CD4-positive, alpha-beta T cell treated with Interleukin-10 for 1 hour (primary cell): Measurements from ENCODE around the gene ASTN2.

ENCODE experiments used
- DNase-seq: peaks from one replicate; pipeline ENCODE4 v3.0.0-alpha.2; 2020

Gene ASTN2

DNA sequence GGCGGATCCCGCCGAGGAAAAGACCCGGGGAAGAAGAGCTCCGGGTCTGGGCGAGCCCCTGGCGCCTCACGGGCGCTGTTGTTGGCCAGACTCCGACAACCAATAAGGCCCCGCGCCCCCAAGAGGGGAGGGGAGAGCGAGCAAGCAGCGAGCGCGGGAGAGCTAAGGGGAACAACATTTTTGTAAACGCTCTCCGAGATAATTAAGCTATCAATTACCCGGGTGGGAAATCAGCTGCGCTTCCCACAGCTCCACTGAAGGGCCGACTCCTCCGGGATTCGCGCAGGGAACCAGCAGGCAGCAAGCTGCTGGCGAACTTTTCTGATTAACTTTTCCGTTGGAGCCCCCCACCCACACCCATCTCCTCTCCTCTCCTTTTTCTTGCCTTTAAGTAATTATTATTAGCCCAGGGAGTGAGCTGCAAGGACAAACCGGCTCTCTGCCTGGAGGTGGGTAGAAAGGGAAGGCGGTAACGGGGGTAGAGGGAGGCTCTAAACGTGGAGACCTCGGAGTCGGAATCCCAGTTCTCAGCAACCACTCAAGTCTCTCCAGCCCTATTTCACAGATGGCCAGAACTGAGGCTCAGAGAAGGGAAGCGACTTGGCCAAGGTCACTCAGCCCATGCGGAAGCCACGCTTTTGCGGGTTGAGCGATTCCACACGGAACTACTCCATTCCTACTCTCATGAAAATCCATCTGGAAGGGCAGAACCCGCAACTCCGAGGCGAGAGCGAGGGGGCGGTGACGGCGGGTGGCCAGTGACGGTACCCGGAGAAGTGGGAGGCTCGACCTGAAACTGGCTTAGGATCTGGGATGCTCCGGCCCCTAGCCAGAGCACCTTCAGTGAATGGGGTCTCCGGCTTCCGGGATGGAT, 1.3 kb downstream of the ASTN2 start:
- DNase-seq, result no peak

DNA sequence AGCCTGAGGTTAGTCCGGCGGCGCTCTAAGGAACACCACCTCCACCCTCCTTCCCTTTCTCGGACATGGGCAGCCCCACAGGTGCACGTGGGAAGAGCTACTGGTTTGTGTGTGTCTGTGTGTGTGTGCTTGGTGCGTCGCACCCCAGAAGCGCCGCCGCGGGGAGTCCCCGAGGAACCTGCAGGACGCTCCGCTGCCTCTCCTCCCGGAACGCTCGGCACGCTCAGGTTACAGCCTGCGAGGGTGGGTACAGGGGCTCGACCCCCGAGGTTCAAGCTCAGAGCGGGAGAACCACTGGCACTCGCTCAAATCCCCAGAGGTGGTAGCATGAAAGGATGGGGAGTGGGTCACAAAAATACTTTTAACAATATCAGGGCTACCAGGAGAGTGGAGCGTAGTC, 2.0 kb downstream of the ASTN2 start:
- DNase-seq, result no peak

DNA sequence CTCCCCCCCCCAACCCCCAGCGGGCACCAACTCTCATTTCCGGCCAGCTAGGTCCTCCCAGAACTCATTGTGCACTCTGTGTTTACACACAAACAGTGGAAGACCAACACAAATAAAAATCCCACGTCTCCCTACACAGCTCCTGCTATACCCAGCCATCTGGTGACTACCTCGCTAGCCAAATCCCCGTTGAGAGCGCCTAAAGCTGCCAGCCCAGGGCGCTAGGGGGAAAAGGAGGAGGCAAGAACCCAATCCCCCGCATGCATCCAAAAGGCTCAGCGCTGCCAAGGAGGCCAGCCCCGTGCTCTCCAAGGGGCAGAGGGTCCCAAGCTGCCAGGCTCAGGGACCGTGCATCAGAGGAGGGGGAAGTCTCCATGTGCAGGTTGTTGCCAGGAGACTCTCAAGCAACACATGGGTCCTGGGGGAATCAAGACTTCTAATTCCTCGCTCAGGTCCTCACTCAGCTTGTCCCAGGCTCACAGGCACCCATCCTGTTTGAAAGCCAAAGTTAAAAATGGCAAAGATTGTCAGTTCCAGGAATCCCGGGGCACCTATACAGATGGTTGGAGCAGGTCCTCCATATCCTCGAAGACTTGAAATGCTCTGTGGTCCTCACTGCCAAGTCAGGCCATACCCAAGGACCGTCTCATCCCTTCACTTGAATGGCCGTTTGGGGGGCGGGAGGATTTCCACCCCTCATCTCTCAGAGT, 2.7 kb downstream of the ASTN2 start:
- no peak for DNase-seq

DNA sequence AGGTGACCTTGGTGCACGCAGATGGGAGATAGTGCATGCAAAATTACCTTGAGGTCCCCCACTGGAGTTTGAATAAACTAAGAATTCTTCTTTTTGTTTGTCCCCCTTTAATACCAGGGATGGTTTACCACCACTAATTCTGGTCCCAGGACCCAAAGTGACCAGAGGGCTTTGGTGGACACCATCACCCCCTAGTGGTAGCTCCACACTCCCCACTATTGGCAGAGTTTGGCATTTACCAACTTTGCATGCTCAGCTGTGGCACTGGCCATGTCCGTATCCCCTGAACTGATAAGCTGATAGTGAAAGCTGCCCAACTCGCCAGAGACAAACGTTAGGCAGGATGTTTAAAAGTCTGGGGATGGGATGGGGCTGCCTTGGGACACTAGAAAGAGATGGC, 3.3 kb downstream of the ASTN2 start:
- no peak for DNase-seq

DNA sequence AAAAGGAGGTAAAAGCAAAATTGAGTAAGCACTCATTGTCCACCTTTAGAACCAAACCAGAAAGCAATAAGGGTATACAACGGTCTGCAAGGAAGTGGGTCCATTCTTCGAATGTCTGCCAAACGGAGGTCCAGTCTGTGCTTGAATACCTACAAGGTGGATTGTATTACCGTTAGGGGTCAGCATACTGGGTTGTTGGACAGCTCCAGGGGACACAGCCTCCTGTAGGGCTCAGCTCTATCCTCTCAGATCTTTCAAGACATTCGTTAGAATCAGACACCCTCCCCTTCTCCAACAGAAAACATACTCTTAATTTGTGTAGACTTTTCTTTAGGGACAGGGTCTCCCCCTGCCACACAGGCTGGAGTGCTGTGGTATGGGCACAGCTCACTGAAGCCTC, 5.5 kb downstream of the ASTN2 start:
- no peak for DNase-seq

DNA sequence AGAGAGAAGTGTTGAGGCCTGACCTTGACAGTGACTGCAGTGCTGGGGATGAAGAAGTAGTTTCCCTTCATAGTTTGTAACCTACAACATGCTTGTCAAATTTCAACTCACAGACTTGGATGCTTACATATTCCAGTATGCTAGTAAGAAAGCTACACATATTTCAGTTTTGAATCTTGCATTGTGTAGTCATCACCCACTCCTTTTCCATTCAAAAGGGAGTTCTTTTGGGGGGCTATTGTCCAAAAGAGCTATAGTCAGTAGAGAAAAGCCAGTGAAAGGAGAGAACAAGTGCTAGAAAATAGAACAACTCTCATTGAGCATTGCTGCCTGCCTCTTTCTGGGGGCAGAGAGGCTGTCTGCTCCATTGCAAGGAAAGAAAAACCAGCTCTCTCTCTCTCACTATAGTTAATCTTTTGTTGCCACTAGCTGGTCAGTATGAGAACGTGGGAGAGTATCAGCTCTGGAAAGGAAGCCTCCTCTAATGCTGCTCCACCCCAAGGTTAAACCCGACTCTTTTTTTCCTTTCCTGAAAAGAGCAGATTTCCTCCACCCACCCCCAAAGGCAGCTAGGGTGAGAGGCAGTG, 7.3 kb downstream of the ASTN2 start:
- DNase-seq, result no peak

DNA sequence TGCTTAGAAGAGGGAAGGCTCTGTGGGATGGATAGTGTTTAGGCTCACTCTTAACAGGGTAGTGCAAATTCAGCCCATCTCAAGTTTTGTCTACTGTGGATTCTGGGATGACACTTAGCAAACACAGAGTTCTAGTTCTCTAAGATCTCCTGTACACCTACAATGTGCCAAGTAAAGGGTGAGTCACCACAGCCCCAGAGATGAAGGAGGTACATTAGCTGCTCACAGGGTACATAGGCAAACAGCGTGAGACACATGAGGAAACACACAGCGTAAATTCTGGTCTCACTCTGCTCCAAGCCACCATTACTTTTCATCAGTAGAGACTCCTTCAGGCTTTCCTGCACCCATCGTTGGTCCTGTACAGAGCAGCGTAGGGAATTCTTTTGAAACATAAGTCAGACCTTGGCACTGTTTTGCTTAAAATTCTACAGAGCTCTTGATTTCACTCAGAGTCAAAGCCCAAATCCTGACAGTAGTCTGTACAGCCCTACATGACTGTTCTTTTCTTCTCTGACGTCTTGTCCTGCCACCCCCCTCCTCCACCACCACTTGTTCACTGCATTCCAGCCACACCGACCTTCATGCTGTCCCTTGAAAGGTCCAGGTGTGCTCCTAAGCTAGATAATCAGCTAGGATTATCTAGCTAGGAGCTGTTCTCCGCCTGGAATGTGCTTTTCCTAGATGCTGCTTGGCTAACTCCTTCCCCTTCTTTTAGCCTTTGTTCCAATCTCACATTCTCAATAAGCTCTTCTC, 8.7 kb downstream of the ASTN2 start:
- DNase-seq, result no peak

DNA sequence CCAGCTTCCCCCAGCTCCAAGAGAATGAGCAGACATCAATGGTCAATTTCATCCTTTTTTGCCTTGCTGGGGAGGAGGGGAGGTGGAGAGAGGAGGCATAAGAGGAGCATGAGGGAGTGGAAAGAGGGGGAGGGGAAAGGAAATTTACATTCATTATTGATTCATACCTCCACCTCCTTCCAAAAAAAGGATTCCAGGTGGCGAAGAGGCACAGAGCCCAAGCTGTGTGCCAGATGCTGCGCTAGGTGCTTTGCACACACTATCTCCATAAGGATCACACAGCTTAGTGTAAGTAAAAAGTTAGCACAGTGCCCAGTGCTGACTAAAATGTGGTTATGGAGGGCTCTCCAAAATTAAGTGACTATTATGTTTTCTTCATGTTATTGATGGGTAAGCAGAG, 11.0 kb downstream of the ASTN2 start:
- no peak for DNase-seq

DNA sequence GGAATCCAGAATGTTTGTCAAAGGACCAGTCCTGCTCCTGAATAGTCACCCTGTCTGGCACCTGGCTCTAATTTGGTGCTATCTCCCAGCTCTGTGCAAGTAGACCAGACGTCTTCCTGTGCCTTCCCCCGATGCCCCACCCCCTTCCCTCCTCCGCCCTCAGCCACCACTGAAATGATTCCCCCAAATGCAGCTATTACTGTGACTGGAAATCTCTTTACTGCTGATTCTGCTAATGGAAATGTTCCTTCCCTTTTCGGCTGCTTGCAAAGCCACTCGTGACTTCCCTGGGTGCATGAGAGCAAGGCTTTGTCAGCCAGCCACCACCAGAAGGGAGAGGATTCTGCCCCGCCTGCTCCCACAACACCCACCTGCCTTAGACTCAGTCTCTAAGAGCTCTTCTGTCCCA, 11.4 kb downstream of the ASTN2 start:
- DNase-seq, result no peak

DNA sequence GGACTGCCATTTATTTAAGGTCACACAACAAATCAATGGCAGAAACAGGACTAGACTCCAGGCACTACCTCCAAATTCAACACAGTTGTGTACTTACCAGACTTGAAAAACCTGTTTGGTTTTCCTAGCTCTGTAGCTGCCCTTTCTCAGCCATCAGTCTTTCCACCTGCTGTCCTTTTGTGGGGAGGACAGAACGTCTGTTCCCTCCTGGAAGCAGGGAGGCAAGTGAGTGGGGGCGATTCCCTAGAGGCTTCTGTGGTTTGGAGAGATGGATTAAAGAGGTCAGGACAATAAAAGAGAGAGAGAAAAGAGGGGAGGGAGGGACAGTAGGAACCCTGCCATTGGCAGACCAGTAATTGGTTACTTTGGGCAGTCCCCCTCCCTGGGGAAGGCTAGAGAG, 14.7 kb downstream of the ASTN2 start:
- DNase-seq, result no peak

DNA sequence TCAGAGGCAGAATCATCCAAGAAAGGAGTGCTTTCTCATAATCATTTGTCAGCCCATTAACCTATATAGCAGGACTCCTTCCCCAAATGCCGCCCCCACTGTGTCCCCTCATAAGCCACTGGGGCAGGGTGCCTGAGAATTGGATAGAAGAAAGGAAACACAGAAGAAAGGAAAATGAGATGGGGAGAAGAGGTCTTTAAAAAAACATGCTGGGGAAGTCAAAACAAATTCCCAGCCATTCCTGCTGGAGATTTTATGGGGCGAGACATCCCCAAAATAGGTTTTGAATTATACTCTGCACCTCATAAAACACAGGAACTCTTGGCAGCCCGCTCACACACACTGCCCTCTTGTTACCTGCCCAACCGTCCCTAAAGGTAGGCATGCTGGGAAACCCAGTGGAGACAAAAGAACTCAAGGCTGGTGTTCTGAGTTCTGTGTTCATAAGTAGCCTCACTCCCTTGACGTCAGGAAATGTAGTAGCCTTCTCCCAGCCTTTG, 19.7 kb downstream of the ASTN2 start:
- no peak for DNase-seq

DNA sequence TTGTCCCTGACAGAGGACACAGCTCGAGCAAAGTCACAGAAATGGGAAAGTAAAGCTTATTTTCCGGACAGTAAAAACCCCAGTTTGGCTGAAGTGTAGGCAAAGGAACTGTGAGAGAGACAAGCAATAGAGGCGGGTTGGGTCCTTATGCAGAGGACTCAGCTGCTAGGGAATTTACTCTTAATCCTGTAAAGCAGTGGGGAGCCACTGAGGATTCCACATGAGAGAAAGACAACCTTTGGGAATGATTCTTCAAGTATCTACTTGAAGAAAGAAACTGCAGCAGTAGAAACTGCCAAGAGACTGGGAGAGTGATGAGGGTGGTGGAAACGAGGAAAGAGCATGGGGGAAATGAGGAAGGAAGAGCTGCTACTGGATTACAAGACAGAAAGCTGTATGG, 20.2 kb downstream of the ASTN2 start:
- no peak for DNase-seq

DNA sequence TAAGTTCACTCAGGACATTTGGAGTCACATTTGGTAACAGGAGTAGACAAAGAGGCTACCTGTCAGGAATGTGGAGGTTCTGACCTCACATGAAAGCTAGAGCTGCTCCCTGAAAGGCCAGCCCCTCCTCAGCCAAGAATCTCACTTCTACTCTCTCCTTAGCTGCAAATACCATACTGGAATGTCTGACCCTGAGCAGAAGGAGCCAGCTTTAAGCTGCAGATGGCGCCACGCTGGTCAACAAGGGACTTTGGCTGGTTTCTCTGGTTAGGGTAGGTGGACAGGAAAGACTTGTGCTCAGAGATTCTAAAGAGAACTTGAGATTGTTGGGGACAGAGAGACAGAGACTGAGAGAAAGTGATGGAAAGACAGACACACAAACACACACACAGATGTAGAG, 21.9 kb downstream of the ASTN2 start:
- no peak for DNase-seq

DNA sequence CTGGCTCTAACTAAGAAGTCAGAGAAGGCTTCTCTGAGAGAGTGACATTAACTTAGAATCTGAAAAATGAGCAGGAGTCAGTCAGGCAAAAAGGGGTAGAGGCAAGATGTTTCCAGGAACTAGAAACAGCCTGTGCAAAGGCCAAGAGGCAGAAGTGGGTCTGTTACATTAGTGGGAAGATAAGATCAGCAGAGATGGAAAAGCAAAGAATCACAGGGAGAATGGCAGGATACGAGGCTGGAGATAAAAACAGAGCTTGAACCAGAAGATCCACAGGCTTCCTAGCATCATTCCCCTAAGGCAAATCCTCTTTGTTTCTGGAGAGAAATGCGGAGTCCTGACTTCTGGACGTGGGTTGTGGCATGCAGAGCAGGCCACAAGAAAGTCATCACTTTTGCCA, 27.4 kb downstream of the ASTN2 start:
- DNase-seq, result no peak

DNA sequence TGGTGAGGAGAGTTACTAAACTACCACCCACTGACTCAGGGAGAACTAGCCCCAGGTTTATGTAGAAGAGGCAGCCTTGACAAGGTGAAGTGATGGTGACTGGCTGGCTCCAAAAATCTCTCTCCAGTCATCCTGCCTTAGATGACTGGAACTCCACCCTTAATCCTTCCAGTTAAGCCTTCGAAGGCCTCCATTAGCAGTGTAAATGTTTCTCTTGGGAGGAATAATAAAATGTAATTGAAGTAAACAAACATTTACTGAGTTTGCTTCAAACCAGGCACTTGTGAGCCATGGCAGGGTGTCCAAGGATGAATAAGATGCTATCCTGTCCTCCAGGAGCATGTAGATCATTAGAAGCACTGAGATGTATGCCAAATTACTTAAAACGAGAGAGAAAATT, 35.5 kb downstream of the ASTN2 start:
- DNase-seq, result no peak

DNA sequence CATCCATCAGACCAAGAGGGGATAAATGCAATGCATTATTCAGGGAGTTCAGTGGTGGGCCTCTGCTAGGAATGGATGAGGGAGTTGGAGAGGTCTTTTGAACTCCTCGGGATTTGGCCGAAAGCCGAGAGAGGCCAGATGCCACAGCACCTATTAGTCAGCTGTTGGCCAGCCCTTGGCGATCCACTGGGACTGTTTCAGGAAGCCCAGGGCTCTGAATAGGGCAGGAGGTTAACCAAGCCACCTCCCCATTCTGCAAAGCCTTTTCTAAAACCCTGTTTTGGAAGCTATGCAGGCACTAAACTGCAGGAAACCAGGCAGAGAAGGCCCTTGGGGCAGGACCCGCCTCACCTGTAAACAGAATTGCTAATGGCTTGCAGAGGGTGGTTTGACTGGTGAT, 37.8 kb downstream of the ASTN2 start:
- no peak for DNase-seq

DNA sequence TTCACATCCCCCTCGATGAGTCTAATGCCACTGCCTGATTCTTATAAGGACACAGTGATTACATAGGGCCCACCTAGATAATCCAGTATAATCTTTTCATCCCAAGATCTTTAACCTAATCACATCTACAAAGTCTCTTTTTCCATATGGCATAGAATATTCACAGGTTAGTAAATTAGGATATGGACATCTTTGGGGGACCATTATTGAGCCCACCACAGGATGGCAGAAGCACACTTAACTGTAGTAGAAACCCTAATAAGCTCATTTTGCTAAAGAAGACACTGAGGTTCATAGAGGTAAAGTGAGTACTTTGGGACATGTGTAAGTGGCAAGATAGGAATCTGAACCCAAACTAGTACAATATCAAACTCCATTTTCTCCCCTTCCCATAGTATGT, 38.9 kb downstream of the ASTN2 start:
- no peak for DNase-seq

DNA sequence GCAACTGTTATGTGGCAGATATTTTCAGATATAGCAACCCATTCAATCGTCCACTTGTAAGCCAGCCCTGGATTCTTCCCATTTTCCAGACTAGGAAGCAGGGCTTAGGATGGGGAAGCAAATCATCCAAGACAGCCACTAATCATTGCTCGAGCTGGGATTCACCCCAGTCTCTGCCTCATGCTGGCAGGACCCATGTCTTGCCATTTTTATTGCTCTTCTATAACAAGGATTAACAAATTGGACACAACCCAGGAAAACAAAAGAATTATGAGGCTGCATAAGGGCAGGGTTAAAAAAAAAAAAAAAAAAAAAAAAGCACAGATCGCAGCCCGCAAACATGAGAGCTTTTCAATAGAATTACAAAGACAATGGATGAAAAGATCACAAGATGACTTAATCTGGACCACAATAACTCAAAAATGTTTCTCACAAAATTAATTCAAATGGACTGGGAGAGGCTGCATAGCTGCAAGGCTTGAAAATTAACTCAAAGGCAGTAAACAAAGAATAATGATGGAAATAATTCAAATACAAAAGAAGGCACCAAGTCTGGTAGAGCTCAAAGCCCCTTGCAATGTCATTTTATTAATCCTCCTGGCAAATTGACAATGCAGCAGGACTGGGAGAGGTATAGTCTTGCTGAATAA, 40.7 kb downstream of the ASTN2 start:
- no peak for DNase-seq

DNA sequence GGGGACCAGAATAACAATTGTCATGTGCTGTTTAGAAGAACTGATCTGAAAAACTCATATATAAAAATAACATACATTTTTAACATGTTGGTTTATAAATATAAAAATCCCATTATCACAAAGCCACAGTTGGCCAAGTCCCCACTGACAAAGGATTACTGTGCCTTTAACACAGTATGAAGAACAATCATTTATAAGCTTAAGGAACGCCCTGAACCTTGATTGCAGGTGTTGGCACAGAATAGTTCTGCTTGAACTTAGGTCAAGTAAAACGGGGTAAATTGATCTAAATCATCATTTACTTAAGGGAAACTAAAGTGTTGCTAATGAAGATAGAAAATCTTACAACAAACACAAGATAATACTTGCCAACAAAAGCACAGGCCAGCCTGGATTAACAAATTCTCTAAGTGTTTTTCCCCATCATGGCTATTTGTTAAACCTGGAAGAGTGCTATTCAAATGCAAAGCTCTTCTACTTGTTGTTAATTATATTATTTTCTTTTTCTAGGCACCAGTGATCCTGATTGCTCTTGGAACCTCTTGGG, 46.1 kb downstream of the ASTN2 start:
- no peak for DNase-seq

DNA sequence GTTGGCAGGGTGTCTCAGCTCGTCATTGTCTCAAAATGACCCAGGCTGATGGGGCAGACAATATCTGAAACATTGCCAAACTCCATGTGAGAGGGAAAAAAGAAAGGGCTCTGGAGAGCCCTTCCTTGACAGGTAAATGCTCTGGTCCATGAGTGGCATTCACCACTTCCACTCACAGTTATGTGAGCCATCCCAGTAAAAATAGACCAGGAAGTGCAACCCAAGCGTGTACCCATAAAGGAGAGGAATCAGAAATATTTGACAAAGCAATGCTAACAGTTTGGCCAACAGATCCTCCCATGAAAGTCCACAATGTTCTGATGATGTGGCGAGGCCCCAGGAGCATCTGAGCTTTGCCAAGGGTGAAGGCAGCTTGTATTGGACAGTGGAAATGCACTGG, 49.4 kb downstream of the ASTN2 start:
- DNase-seq, result no peak

DNA sequence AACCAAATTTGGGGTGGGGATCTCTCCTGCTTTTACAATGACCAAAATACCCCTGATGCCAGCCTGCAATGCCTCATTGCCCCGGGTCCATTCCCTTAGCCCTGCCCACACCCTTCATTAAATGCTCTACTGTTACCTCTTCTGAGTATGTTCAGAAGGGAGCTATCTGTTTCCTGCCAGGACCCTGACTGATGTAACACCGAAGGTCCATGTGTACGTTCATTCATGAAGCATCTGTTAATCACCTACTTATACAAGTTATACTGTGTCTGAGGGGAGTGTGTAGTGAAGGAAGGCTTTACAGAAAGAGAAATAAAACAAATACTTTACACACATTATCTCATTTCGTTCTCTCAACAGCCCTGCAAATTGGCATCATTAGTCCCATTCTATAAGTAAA, 51.9 kb downstream of the ASTN2 start:
- DNase-seq, result no peak

DNA sequence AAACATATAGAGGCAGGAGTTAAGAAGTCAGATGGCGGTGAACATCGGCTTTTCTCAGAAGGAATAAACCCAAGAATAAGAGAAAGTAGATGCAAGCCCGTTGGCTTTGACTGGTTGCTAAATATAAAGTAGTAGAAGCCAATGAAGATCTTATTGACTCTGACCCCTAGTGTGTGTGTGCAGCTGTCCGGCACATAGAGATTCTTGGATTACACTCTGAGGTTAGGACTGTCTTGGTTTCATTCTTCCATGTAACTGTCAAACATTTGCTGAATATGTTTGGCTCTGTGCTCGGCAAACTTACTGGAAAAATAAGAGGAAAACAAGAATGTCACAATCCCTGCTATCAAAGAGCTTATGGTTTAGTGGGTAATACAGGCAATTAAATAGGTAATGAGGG, 54.9 kb downstream of the ASTN2 start:
- no peak for DNase-seq
